Measurements from ENCODE around the gene NUDT4.

Gene NUDT4

DNA sequence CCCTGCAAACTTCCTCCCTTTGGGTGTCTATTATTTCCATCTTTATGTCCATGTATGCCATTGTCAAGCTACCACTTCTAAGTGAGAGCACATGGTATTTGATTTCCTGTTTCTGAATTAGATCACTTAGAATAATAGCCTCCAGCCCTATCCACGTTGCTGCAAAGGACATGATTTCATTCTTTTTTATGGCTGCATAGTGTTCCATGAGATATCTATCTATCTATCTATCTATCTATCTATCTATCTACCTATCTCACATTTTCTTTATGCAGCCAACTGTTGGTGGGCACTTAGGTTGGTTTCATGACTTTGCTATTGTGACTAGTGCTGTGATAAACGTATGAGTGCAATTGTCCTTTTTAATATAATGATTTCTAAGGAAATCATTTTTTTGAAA lies 78.4 kb downstream of the NUDT4 start:
- Histone ChIP-seq H3K27me3 (ENCODE audit: low read depth) (no peaks in the 10 kb centered on the region), H3K4me3 (no peak overlapping the region), H3K36me3 (replicated peaks) (no peaks in the 10 kb centered on the region), H3K9me3 (peaks cover under 1% of the 10 kb centered on the region; the same call in 1 of the 2 replicates), H3K4me1 (no peaks in the 10 kb centered on the region)
- DNase-seq (ENCODE audit: low spot score in 2 of 2): no peak
- in situ Hi-C loops (cut with MboI; ENCODE audit: low sequenced_read_pairs): no loop called here

All from HAP-1 (cell line).